Mesendoderm (in vitro differentiated cells): ENCODE measurements around the gene CELF1.
A peak's percentile ranks its signal among the peaks of the same experiment; 100 is the strongest.

ENCODE experiments used
- DNase-seq: peaks from one replicate; pipeline ENCODE4 v3.0.0; 2013
- H2AK5ac ChIP-seq: 2 replicates; pipeline ENCODE4 v1.6.1; 2013; ENCODE audit warnings: low read length, inconsistent platforms
- H2BK120ac ChIP-seq: 2 replicates; pipeline ENCODE4 v1.6.1; 2013; ENCODE audit warnings: low read depth, mild to moderate bottlenecking, low read length, moderate library complexity, mixed read lengths
- H2BK15ac ChIP-seq: replicated peaks from 2 replicates; pipeline ENCODE4 v1.6.1; 2013; ENCODE audit warnings: low read depth, mild to moderate bottlenecking, moderate library complexity
- H2BK5ac ChIP-seq: 2 replicates; pipeline ENCODE4 v1.6.1; 2013; ENCODE audit warnings: low read length, inconsistent platforms
- H3K18ac ChIP-seq: 2 replicates; pipeline ENCODE4 v1.6.1; 2013; ENCODE audit warnings: mild to moderate bottlenecking, low read length, mixed read lengths
- H3K23ac ChIP-seq: one replicate; pipeline ENCODE4 v1.6.1; 2013; ENCODE audit warnings: low read length
- H3K27ac ChIP-seq: 2 replicates; pipeline ENCODE4 v1.5.1; 2013; ENCODE audit warnings: low read depth, mild to moderate bottlenecking, inconsistent platforms, low read length, moderate library complexity
- H3K27me3 ChIP-seq: 2 replicates; pipeline ENCODE4 v1.6.1; 2013; ENCODE audit warnings: low read length, control low read depth, mild to moderate bottlenecking, inconsistent platforms; ENCODE audit not compliant: insufficient read depth, poor library complexity
- H3K36me3 ChIP-seq: 2 replicates; pipeline ENCODE4 v1.6.1; 2013; ENCODE audit warnings: low read length, inconsistent platforms; ENCODE audit not compliant: control insufficient read depth, insufficient read depth
- H3K4ac ChIP-seq: one replicate; pipeline ENCODE4 v1.6.1; 2013; ENCODE audit warnings: low read depth, mild to moderate bottlenecking, low read length, moderate library complexity
- H3K4me1 ChIP-seq: 2 replicates; pipeline ENCODE4 v1.6.1; 2013; ENCODE audit warnings: low read depth, low read length, inconsistent platforms; ENCODE audit not compliant: control insufficient read depth
- H3K4me2 ChIP-seq: 2 replicates; pipeline ENCODE4 v1.6.1; 2013; ENCODE audit warnings: low read length
- H3K4me3 ChIP-seq: 2 replicates; pipeline ENCODE4 v1.5.1; 2013; ENCODE audit warnings: mild to moderate bottlenecking, low read length
- H3K56ac ChIP-seq: one replicate; pipeline ENCODE4 v1.6.1; 2013; ENCODE audit warnings: low read length
- H3K79me1 ChIP-seq: 2 replicates; pipeline ENCODE4 v1.6.1; 2013; ENCODE audit warnings: low read length, inconsistent platforms
- H3K79me2 ChIP-seq: 2 replicates; pipeline ENCODE4 v1.6.1; 2013; ENCODE audit warnings: mild to moderate bottlenecking, low read length; ENCODE audit not compliant: control insufficient read depth, insufficient read depth
- H3K9ac ChIP-seq: 2 replicates; pipeline ENCODE4 v1.6.1; 2013; ENCODE audit warnings: low read length, inconsistent platforms
- H4K5ac ChIP-seq: one replicate; pipeline ENCODE4 v1.6.1; 2013; ENCODE audit warnings: low read length
- H4K8ac ChIP-seq: one replicate; pipeline ENCODE4 v1.6.1; 2013; ENCODE audit warnings: low read depth, mild to moderate bottlenecking, control low read depth, low read length, moderate library complexity
- WGBS: extraction: QIAGEN DNeasy Blood & Tissue Kit; methylation state at CpG from one replicate; pipeline ENCODE4 v1.1.7; 2013; ENCODE audit warnings: low lambda C conversion rate, missing lambda C conversion rate; ENCODE audit not compliant: insufficient coverage; ENCODE audit errors: extremely low coverage; 5-methylcytosine and 5-hydroxymethylcytosine counted together

The CELF1 gene

DNA sequence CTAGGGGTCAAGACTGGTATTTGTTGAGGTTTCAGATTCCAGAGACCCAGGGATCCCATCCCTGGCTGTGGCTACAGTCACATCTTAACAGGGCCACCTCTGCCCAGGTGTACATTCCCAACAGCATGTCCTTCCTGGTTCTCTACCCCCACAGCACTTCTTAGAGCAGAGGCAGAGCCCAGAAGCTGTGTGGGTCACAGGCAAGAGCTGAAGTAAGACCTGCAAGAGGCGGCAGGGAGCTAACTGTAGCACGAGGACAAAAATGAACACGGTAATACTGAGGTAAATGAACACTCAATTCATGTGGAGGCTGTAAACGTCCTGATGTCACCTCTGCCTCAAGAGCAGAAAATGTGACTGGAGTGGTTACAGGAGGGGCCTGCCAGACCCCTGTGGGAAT is 82.3 kb downstream of the CELF1 start:
- H3K4ac ChIP-seq, result no peak overlapping the region
- no peak overlapping the region for H2BK120ac ChIP-seq
- H3K27ac ChIP-seq, result no peak overlapping the region
- peaks cover 31% of the 10 kb centered on the region for H3K36me3 ChIP-seq
- H3K79me2 ChIP-seq, result peaks cover 11% of the 10 kb centered on the region
- no peak overlapping the region for H4K8ac ChIP-seq
- H2BK5ac ChIP-seq, result no peak overlapping the region
- H3K27me3 ChIP-seq, result no peaks in the 10 kb centered on the region
- no peak for DNase-seq
- no peak overlapping the region for H3K23ac ChIP-seq
- no peak overlapping the region for H3K56ac ChIP-seq
- no peak overlapping the region for H2AK5ac ChIP-seq
- H4K5ac ChIP-seq, result no peak overlapping the region
- no CpG with 5 or more reads among the region's 4 CpGs for WGBS
- no peak overlapping the region for H3K18ac ChIP-seq
- H3K79me1 ChIP-seq, result peaks cover 30% of the 10 kb centered on the region
- no peak overlapping the region for H2BK15ac ChIP-seq
- no peak overlapping the region for H3K4me2 ChIP-seq
- H3K9ac ChIP-seq, result no peak overlapping the region
- H3K4me1 ChIP-seq, result no peaks in the 10 kb centered on the region
- H3K4me3 ChIP-seq, result no peak overlapping the region

DNA sequence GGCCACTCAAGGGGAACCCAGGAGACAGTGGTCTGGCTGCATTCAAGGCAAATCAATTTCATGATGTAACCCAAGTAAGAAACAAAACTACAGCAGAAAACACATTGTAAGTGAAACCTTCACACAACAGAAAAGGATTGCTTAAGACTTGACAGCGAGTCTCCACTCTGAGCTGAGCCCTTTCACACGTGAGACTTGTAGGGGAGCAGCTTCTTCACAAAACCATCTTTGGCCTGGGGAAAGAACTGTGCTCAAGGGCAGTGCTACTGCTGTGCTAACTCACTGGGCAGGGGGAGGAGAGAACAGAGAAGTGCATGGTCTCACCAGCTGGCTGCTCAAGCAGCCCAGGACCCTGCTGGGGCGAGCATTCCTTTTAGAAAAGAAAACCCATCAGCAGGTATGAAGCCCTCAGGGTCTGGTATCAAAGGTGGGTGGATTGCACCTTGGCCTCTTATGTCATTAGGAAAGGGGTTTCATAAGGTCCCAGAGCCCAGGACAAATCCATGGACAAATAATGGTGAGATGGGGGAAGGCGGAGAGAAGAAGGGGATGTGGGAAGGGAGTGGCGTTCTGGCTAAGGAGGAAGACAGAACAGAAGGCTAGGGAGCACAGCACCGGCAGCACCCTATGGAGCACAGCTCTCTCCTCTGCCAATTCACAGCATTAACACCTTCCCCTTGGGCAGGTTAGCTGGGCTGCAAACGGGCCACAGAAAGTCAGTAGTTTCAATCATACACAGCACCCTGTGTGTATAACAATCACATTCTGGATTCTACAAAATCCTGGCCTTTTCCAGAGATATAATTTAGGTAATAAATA is 83.4 kb downstream of the CELF1 start:
- peak; percentile 72 for DNase-seq
- Histone ChIP-seq H3K9ac (no peak overlapping the region), H3K4ac (no peak overlapping the region), H3K56ac (no peak overlapping the region), H4K5ac (no peak overlapping the region), H3K18ac (no peak overlapping the region), H3K79me1 (peaks cover 30% of the 10 kb centered on the region), H3K36me3 (peaks cover 24% of the 10 kb centered on the region), H3K23ac (no peak overlapping the region), H3K27me3 (no peaks in the 10 kb centered on the region), H3K79me2 (peaks cover 11% of the 10 kb centered on the region), H3K4me3 (no peak overlapping the region), H2BK120ac (no peak overlapping the region), H3K4me2 (no peak overlapping the region), H2BK5ac (no peak overlapping the region), H3K4me1 (no peaks in the 10 kb centered on the region), H4K8ac (no peak overlapping the region), H2AK5ac (no peak overlapping the region), H3K27ac (no peak overlapping the region), H2BK15ac (no peak overlapping the region)
- WGBS, result no CpG with 5 or more reads among the region's 7 CpGs

DNA sequence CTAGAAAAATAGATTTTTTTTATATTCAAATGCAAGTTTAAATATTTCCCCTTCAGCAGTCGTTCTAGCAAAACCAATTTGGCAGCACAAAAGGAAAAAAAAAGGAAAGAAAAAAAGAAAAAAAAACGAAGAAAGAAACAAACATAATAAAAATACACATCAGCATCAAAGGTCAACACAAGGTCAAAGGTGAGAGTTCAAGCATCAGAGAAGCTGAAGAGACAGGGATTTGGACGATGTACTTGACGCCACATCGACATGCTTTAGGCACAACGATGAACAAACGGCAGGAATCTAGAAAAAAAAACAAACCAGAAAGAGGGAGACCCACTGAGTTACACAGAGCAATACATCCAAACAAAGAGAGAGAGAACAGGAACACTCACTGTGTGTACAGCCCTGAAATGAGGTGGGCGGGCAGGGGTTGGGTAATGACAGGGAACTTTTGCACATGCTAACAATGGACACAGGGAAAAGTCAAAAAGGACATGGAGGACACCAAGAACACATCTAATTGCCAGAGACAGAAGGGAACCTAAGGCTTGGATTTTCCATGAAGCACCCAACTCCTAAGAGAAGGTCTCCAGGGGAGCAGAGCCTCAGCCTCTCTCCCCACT is 84.2 kb downstream of the CELF1 start:
- Histone ChIP-seq H3K23ac (no peak overlapping the region), H3K36me3 (peaks cover 24% of the 10 kb centered on the region), H3K79me2 (peaks cover 11% of the 10 kb centered on the region), H3K56ac (no peak overlapping the region), H2BK5ac (no peak overlapping the region), H2BK15ac (no peak overlapping the region), H3K4me1 (no peaks in the 10 kb centered on the region), H3K9ac (no peak overlapping the region), H2BK120ac (no peak overlapping the region), H3K79me1 (peaks cover 31% of the 10 kb centered on the region), H3K4me3 (no peak overlapping the region), H3K27ac (no peak overlapping the region), H2AK5ac (no peak overlapping the region), H4K8ac (no peak overlapping the region), H4K5ac (no peak overlapping the region), H3K4me2 (no peak overlapping the region), H3K18ac (no peak overlapping the region), H3K27me3 (no peaks in the 10 kb centered on the region), H3K4ac (no peak overlapping the region)
- DNase-seq, result no peak
- no CpG with 5 or more reads among the region's 8 CpGs for WGBS

DNA sequence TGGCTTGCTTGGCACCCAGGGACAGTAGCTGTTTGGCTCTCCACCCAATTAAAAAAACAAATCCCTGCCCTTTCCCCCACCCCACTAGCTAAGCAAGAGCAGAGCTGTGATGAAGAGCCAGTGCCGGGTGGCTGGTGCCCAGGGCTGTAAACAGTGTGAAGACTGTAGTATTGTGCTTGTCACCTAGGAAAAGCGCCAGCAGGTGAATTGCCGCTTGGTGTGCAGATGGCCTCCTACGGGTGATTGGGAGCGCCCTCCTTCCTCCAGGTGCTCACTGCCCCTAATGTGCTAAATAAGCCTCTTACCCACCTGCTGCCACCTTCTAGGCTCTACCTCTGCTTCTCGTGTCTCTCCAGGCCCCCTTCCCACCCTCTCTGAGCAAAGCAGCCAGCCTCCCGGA is 85.6 kb downstream of the CELF1 start:
- Histone ChIP-seq H3K4me3 (no peak overlapping the region), H3K18ac (no peak overlapping the region), H3K79me2 (peaks cover 11% of the 10 kb centered on the region), H4K5ac (no peak overlapping the region), H3K27me3 (no peaks in the 10 kb centered on the region), H2BK5ac (no peak overlapping the region), H3K79me1 (peaks cover 31% of the 10 kb centered on the region), H4K8ac (no peak overlapping the region), H3K27ac (no peak overlapping the region), H3K9ac (no peak overlapping the region), H3K4me2 (no peak overlapping the region), H3K56ac (no peak overlapping the region), H3K36me3 (peaks cover 18% of the 10 kb centered on the region), H2BK15ac (no peak overlapping the region), H3K4ac (no peak overlapping the region), H2AK5ac (no peak overlapping the region), H2BK120ac (no peak overlapping the region), H3K4me1 (no peaks in the 10 kb centered on the region), H3K23ac (no peak overlapping the region)
- WGBS, result no CpG with 5 or more reads among the region's 7 CpGs
- DNase-seq, result no peak

DNA sequence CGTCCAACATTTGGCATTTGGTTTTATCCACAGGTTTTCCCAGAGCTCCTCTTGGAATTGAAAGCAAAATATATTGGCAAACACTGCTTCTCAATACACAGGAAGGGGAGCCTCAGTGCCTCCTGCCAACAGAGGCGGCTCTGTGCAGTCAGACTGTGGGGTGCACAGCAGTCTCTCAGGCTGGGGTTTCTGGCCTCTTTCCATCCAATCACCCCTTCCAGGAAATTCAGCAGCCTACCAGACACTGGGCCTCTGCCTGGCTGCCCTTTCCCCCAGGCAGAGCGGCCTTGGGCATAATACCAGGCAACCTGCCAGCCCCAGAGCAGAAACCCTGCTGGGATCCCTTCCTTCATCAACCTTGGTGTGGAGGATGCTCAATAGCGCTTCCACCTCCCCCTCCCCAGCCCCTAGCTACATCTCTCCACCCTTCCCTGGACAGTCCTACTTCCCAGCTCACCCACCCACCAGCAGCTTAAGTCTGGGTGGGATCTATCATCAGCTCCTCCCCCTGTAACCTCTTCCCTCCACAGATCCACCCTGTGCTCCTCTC is 86.2 kb downstream of the CELF1 start:
- Histone ChIP-seq H3K18ac (no peak overlapping the region), H2BK5ac (no peak overlapping the region), H4K5ac (no peak overlapping the region), H3K4me2 (no peak overlapping the region), H2BK120ac (no peak overlapping the region), H3K27ac (peak overlapping the region; percentile 21), H3K9ac (no peak overlapping the region), H3K4ac (no peak overlapping the region), H3K4me1 (no peaks in the 10 kb centered on the region), H3K56ac (no peak overlapping the region), H3K36me3 (peaks cover 16% of the 10 kb centered on the region), H4K8ac (no peak overlapping the region), H3K23ac (no peak overlapping the region), H3K79me1 (peaks cover 29% of the 10 kb centered on the region), H3K4me3 (no peak overlapping the region), H2BK15ac (no peak overlapping the region), H3K79me2 (peaks cover 11% of the 10 kb centered on the region), H2AK5ac (no peak overlapping the region), H3K27me3 (no peaks in the 10 kb centered on the region)
- peak; percentile 45 for DNase-seq
- no CpG with 5 or more reads among the region's 4 CpGs for WGBS
